ENCODE measurements around the gene PAX2. TPM values are rescaled to one million over a fixed set of nuclear protein-coding genes. Genes with fewer than 3 reads are reported as not detected.

PAX2 gene
- total RNA-seq, 1 donor from 2014 or later: 0.18 TPM

- Mint-ChIP-seq H3K27me3 (ENCODE audit: low read depth) (peaks cover 55% of the 10 kb centered on the region), H3K9me3 (no peaks in the 10 kb centered on the region), H3K4me1 (ENCODE audit: low read depth) (peaks cover 3% of the 10 kb centered on the region), H3K27ac (no peak overlapping the region), H3K36me3 (ENCODE audit: low read depth) (no peaks in the 10 kb centered on the region), H3K4me3 (ENCODE audit: low read depth) (no peak overlapping the region)
- no peak for DNase-seq (ENCODE audit: low spot score)
- intact Hi-C loops (cut with micrococcal nuclease): no loop called here
Measured at GRCh38 chr10:100802196-100802595, 56.8 kb downstream of the PAX2 start.

GRCh38 chr10:100802607-100803006, 57.2 kb downstream of the PAX2 start:
- Mint-ChIP-seq H3K4me3 (ENCODE audit: low read depth) (no peak overlapping the region), H3K4me1 (ENCODE audit: low read depth) (peaks cover 4% of the 10 kb centered on the region), H3K27me3 (ENCODE audit: low read depth) (peaks cover 51% of the 10 kb centered on the region), H3K27ac (no peak overlapping the region), H3K9me3 (no peaks in the 10 kb centered on the region), H3K36me3 (ENCODE audit: low read depth) (no peaks in the 10 kb centered on the region)
- no peak for DNase-seq (ENCODE audit: low spot score)
- intact Hi-C loops (cut with micrococcal nuclease): no loop called here

DNA sequence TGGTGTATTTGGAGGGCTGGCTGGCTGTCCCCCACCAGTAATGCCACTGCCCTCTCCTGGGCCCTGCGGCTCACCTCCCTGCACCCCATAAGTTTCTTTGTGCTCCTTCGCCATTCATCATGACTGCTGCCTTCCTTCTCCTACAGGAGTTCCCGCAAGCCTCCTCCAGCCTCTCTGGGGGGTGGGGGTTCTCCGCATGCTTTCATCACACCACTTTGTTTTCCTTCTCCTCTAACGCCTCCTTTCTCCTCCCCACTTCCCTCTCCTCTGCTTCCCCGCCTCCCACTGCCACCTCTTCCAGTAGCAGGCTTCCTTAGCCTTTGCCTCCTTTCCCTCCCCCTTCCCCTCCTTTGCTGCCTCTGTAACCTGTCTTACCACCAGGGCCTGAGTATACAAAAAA, 58.1 kb downstream of the PAX2 start:
- no peaks in the 10 kb centered on the region for H3K9me3 Mint-ChIP-seq
- intact Hi-C loops (cut with micrococcal nuclease): no loop called here
- no peak overlapping the region for H3K4me3 Mint-ChIP-seq (ENCODE audit: low read depth)
- H3K27ac Mint-ChIP-seq: no peak overlapping the region
- H3K36me3 Mint-ChIP-seq (ENCODE audit: low read depth): no peaks in the 10 kb centered on the region
- peaks cover 51% of the 10 kb centered on the region for H3K27me3 Mint-ChIP-seq (ENCODE audit: low read depth)
- peaks cover 5% of the 10 kb centered on the region for H3K4me1 Mint-ChIP-seq (ENCODE audit: low read depth)
- no peak for DNase-seq (ENCODE audit: low spot score)

- DNase-seq (ENCODE audit: low spot score): no peak
- H3K9me3 Mint-ChIP-seq: no peaks in the 10 kb centered on the region
- intact Hi-C loops (cut with micrococcal nuclease): no loop called here
- no peak overlapping the region for H3K27ac Mint-ChIP-seq
- H3K4me3 Mint-ChIP-seq (ENCODE audit: low read depth): no peak overlapping the region
- peaks cover 5% of the 10 kb centered on the region for H3K4me1 Mint-ChIP-seq (ENCODE audit: low read depth)
- no peaks in the 10 kb centered on the region for H3K36me3 Mint-ChIP-seq (ENCODE audit: low read depth)
- H3K27me3 Mint-ChIP-seq (ENCODE audit: low read depth): peaks cover 51% of the 10 kb centered on the region
Measured at GRCh38 chr10:100803908-100804307, 58.5 kb downstream of the PAX2 start.

GRCh38 chr10:100805543-100806355, 60.4 kb downstream of the PAX2 start:
- no peak overlapping the region for H3K4me3 Mint-ChIP-seq (ENCODE audit: low read depth)
- no peak overlapping the region for H3K27ac Mint-ChIP-seq
- DNase-seq (ENCODE audit: low spot score): no peak
- H3K27me3 Mint-ChIP-seq (ENCODE audit: low read depth): peaks cover 43% of the 10 kb centered on the region
- intact Hi-C loops (cut with micrococcal nuclease): no loop called here
- no peaks in the 10 kb centered on the region for H3K9me3 Mint-ChIP-seq
- H3K4me1 Mint-ChIP-seq (ENCODE audit: low read depth): peaks cover 5% of the 10 kb centered on the region
- H3K36me3 Mint-ChIP-seq (ENCODE audit: low read depth): no peaks in the 10 kb centered on the region

- no peak overlapping the region for H3K27ac Mint-ChIP-seq
- intact Hi-C loops (cut with micrococcal nuclease): no loop called here
- H3K4me1 Mint-ChIP-seq (ENCODE audit: low read depth): peaks cover 5% of the 10 kb centered on the region
- no peaks in the 10 kb centered on the region for H3K36me3 Mint-ChIP-seq (ENCODE audit: low read depth)
- DNase-seq (ENCODE audit: low spot score): no peak
- H3K9me3 Mint-ChIP-seq: no peaks in the 10 kb centered on the region
- H3K27me3 Mint-ChIP-seq (ENCODE audit: low read depth): peaks cover 39% of the 10 kb centered on the region
- H3K4me3 Mint-ChIP-seq (ENCODE audit: low read depth): no peak overlapping the region
Measured at GRCh38 chr10:100806356-100806645, 60.9 kb downstream of the PAX2 start.

DNA sequence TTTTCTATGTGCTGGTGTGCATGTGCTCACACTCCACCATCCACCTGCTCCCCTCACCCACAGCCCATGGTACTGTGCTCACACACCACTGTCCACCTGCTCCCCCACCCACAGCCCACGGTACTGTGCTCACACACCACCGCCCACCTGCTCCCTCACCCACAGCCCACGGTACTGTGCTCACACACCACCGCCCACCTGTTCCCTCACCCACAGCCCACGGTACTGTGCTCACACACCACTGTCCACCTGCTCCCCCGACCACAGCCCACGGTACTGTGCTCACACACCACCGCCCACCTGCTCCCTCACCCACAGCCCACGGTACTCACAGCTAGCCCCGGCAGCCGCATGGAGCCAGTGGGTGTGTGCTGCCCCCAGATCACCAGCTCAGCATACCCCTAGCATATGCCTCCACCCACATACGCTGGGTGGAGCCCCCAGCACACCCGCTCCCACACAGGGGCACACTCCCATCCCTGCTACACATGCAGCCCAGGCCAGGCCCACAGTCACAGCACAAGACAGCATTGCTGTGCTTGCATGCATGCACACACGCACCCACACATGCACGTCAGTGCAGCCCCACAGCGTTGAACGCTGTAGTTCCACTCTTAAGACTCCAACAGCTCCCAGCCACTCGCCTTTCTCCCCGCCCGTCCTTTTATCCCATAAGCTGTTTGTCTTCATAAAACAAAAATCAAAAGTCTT, 62.0 kb downstream of the PAX2 start:
- Mint-ChIP-seq H3K4me3 (ENCODE audit: low read depth) (no peak overlapping the region), H3K9me3 (no peaks in the 10 kb centered on the region), H3K27me3 (ENCODE audit: low read depth) (peaks cover 39% of the 10 kb centered on the region), H3K36me3 (ENCODE audit: low read depth) (no peaks in the 10 kb centered on the region), H3K27ac (no peak overlapping the region), H3K4me1 (ENCODE audit: low read depth) (peaks cover 5% of the 10 kb centered on the region)
- DNase-seq (ENCODE audit: low spot score): no peak
- intact Hi-C loops (cut with micrococcal nuclease): no loop called here

DNA sequence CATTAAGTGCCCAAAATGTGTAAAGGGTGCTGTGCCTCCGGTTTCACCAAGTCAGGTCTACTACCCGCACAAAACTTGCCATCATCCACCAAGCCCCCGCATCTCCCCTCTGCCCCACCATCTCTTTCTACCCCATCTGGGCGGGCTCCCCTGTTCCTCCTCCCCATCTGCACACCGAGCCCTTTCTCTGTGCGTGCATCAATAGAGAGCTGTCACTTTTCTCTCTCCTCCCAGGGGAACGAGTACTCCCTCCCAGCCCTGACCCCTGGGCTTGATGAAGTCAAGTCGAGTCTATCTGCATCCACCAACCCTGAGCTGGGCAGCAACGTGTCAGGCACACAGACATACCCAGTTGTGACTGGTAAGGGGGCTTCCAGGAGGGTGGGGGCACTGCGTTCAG, 63.5 kb downstream of the PAX2 start:
- no peak for DNase-seq (ENCODE audit: low spot score)
- Mint-ChIP-seq H3K9me3 (no peaks in the 10 kb centered on the region), H3K27ac (no peak overlapping the region), H3K4me1 (ENCODE audit: low read depth) (peaks cover 2% of the 10 kb centered on the region), H3K4me3 (ENCODE audit: low read depth) (no peak overlapping the region), H3K27me3 (ENCODE audit: low read depth) (peaks cover 31% of the 10 kb centered on the region), H3K36me3 (ENCODE audit: low read depth) (no peaks in the 10 kb centered on the region)
- intact Hi-C loops (cut with micrococcal nuclease): no loop called here

DNA sequence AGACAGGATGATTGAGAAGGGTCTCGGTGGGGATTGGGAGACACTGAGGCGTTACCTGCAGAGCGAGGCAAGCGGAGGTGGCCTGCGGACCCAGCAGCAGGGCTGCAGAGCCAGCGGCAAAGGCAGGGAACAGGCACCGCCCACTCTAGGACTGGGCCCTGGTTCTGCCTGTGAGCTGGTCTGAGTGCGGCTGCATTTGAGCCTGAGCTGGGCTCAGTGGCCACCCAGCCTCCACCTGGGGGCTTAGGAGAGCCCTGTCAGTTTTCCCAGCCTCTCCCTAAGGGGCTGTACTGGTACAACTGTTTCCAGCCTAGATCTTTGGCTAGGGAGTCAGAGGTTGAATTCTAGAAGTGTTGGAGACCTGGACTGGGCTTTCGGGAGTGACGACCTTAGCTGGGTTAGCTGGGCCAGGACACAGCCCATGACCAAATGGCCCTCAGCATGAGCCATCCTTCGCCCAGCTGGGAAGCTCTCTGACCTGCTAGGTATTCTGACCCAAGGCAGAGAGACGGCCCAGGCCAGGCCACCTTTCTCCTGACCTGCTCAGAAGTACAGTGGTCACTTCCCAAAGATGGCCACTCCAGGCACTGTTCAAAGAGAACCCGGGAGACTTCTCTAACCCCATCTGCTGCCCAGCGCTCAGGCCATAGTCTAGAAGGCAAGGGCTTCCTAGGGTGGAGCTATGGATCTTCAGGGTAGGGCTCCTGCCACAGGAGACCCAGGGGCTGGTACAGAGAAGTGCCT, 64.9 kb downstream of the PAX2 start:
- Mint-ChIP-seq H3K36me3 (ENCODE audit: low read depth) (no peaks in the 10 kb centered on the region), H3K9me3 (no peaks in the 10 kb centered on the region), H3K4me3 (ENCODE audit: low read depth) (no peak overlapping the region), H3K27ac (no peak overlapping the region), H3K27me3 (ENCODE audit: low read depth) (peaks cover 24% of the 10 kb centered on the region), H3K4me1 (ENCODE audit: low read depth) (peaks cover 2% of the 10 kb centered on the region)
- intact Hi-C loops (cut with micrococcal nuclease): no loop called here
- no peak for DNase-seq (ENCODE audit: low spot score)

DNA sequence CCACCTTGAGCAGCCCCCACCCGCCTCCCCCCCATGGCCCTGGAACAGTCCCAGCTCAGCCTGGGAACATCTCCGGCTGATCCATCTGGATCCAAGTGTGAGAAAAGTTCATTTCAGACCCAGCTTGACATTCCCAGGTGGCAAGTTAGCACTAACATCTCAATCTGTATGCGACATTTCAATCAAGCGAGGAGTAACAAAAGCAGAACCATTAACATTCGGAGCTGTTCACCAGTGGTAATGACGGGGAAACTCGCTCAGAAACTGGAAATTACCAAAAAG, 65.4 kb downstream of the PAX2 start:
- intact Hi-C loops (cut with micrococcal nuclease): no loop called here
- Mint-ChIP-seq H3K9me3 (no peaks in the 10 kb centered on the region), H3K27ac (no peak overlapping the region), H3K27me3 (ENCODE audit: low read depth) (peaks cover 22% of the 10 kb centered on the region), H3K36me3 (ENCODE audit: low read depth) (no peaks in the 10 kb centered on the region), H3K4me1 (ENCODE audit: low read depth) (peaks cover 2% of the 10 kb centered on the region), H3K4me3 (ENCODE audit: low read depth) (no peak overlapping the region)
- DNase-seq (ENCODE audit: low spot score): no peak

- Mint-ChIP-seq H3K27ac (no peak overlapping the region), H3K27me3 (ENCODE audit: low read depth) (peaks cover 19% of the 10 kb centered on the region), H3K4me3 (ENCODE audit: low read depth) (no peak overlapping the region), H3K36me3 (ENCODE audit: low read depth) (no peaks in the 10 kb centered on the region), H3K4me1 (ENCODE audit: low read depth) (peaks cover 2% of the 10 kb centered on the region), H3K9me3 (no peaks in the 10 kb centered on the region)
- intact Hi-C loops (cut with micrococcal nuclease): no loop called here
- no peak for DNase-seq (ENCODE audit: low spot score)
Measured at GRCh38 chr10:100811261-100811660, 65.9 kb downstream of the PAX2 start.

DNA sequence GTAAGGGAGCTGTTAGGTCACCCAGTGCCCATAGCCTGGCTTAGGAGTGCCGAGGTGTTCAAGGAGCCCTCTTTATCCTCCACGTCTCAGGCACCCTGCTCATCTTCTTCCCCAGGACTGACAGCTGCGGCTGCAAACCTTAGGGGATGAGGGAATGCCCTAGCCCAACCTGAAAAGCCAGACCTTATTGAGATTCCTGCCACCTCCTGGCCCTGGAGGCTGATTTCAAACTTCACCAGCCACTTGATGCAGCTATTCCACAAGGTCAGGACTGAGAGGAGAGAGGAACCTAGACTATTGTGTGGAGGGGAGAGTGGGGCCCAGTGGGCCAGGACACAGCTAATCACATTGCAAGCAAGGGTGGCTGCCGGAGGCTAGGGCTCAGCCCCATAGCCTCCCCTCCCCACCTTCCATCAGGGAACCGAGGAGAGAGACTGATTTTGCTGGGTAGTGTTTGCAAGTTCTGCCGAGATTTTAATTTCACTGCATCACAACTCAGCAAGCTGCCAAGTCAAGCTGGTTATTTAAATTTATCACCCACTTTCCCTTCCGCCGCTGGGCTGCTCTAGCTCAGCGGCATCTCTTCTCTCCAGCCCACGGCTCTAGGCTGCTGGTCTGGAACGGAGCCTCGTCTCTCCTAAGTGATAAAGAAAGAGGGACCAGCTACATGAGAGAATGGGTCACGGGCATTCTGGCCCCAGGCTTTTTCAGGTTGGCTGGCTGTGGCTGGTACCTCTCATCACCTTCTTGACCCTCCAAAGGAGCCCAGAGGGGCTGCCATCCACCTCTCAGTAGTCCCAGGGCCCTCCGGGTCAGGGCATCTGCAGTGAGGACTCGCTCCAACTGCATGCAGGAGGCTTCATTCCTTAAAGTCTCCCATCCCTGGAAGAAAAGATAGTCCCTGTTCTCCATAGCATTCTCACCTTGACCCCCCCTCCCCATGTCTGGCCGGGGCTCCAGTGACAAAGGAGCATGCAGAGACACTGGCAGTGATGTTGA, 66.7 kb downstream of the PAX2 start:
- Mint-ChIP-seq H3K9me3 (no peaks in the 10 kb centered on the region), H3K36me3 (ENCODE audit: low read depth) (no peaks in the 10 kb centered on the region), H3K4me3 (ENCODE audit: low read depth) (no peak overlapping the region), H3K27me3 (ENCODE audit: low read depth) (peaks cover 18% of the 10 kb centered on the region), H3K27ac (no peak overlapping the region), H3K4me1 (ENCODE audit: low read depth) (peaks cover 2% of the 10 kb centered on the region)
- DNase-seq (ENCODE audit: low spot score): no peak
- intact Hi-C loops (cut with micrococcal nuclease): no loop called here
